UCSD-AML1 (cell line): ENCODE results near the gene SH2D3A.

ENCODE experiments used
- DNase-seq: peaks from one replicate; lab custom pipeline; 2025; ENCODE audit not compliant: unreplicated experiment; lab: John Stamatoyannopoulos, UW

Gene SH2D3A

GRCh38 chr19:6723738-6724137, 43.5 kb downstream of the SH2D3A start:
- DNase-seq, result peak; percentile 46

GRCh38 chr19:6723108-6723618, 44.1 kb downstream of the SH2D3A start:
- DNase-seq, result no peak

GRCh38 chr19:6721773-6722172, 45.5 kb downstream of the SH2D3A start:
- no peak for DNase-seq

- no peak for DNase-seq
Observed at GRCh38 chr19:6721138-6721474, 46.1 kb downstream of the SH2D3A start.

- DNase-seq, result no peak
Observed at GRCh38 chr19:6720369-6721137, 46.7 kb downstream of the SH2D3A start, which contains the start of gene C3. Gene C3, minus strand, starts transcription at chr19:6720650. Its CDS starts 61 bp downstream, at chr19:6720589.

- DNase-seq, result no peak
Observed at GRCh38 chr19:6719992-6720368, 47.3 kb downstream of the SH2D3A start.

- no peak for DNase-seq
Observed at GRCh38 chr19:6719540-6719861, 47.7 kb downstream of the SH2D3A start.

- DNase-seq, result no peak
Observed at GRCh38 chr19:6718741-6719539, 48.3 kb downstream of the SH2D3A start.

GRCh38 chr19:6718111-6718740, 49.0 kb downstream of the SH2D3A start:
- no peak for DNase-seq

GRCh38 chr19:6717441-6717971, 49.7 kb downstream of the SH2D3A start:
- no peak for DNase-seq

- no peak for DNase-seq
Observed at GRCh38 chr19:6717036-6717435, 50.2 kb downstream of the SH2D3A start.

- DNase-seq, result no peak
Observed at GRCh38 chr19:6716610-6716970, 50.6 kb downstream of the SH2D3A start.

- DNase-seq, result no peak
Observed at GRCh38 chr19:6714749-6715555, 52.3 kb downstream of the SH2D3A start.

- DNase-seq, result no peak
Observed at GRCh38 chr19:6713773-6714692, 53.2 kb downstream of the SH2D3A start.

GRCh38 chr19:6712692-6713670, 54.3 kb downstream of the SH2D3A start:
- no peak for DNase-seq

GRCh38 chr19:6712231-6712630, 55.0 kb downstream of the SH2D3A start:
- no peak for DNase-seq

- DNase-seq, result no peak
Observed at GRCh38 chr19:6711605-6712004, 55.6 kb downstream of the SH2D3A start.

- DNase-seq, result no peak
Observed at GRCh38 chr19:6711078-6711361, 56.2 kb downstream of the SH2D3A start.
